Activated gamma-delta T cell (primary cell): Measurements from ENCODE around the gene RFXAP.

ENCODE experiments used
- DNase-seq: peaks from one replicate; lab custom pipeline; 2025; lab: John Stamatoyannopoulos, UW

Gene RFXAP

GRCh38 chr13:36870050-36870692, 51.1 kb downstream of the RFXAP start:
- DNase-seq = no peak

GRCh38 chr13:36872621-36873020, 53.6 kb downstream of the RFXAP start:
- no peak for DNase-seq

- no peak for DNase-seq
Measured at GRCh38 chr13:36875431-36875830, 56.4 kb downstream of the RFXAP start.

GRCh38 chr13:36875961-36876360, 56.9 kb downstream of the RFXAP start:
- DNase-seq = no peak
